ENCODE measurements around the gene MESP1. TPM values are rescaled to one million over a fixed set of nuclear protein-coding genes. Genes with fewer than 3 reads are reported as not detected.

The MESP1 gene
- total RNA-seq, 1 experiment from 2014 or later, result 6.4 TPM

GRCh38 chr15:89756897-89757296, 5.8 kb upstream of the MESP1 start:
- no TSS peak for BruUV-seq (replicated peaks)
- peaks cover 23% of the 10 kb centered on the region for H3K4me1 ChIP-seq (ENCODE audit: control insufficient read depth, insufficient read depth, low read length)
- no peaks in the 10 kb centered on the region for H3K36me3 ChIP-seq (ENCODE audit: control insufficient read depth, insufficient read depth, low read length)
- ATAC-seq (no peak), DNase-seq (ENCODE audit: low read depth, low spot score) (no peak)
- POLR2A ChIA-PET, result interaction anchor here (0.6 kb wide), 1 partner anchor 756 kb away, joined by 3 read pairs; no protein-coding TSS in a partner anchor
- CTCF ChIA-PET, result interaction anchor here (0.7 to 3.1 kb wide), 3 partner anchors 118 to 132 kb away, joined by 3 to 6 read pairs (median 3); no protein-coding TSS in a partner anchor
- in situ Hi-C loops (cut with HindIII; ENCODE audit: low pct_unique_long_range_greater_than_20kb, low sequenced_read_pairs), result loop anchor here (10.0 kb wide), 1 partner anchor 118 kb away; no protein-coding TSS in a partner anchor
- no peaks in the 10 kb centered on the region for H3K27me3 ChIP-seq (ENCODE audit: control insufficient read depth, insufficient read depth, low read length)
- H3K27ac ChIP-seq (ENCODE audit: low read length), result no peak overlapping the region
- intact Hi-C loops (cut with micrococcal nuclease; ENCODE audit: unreplicated experiment), result no loop called here
- H3K9me3 ChIP-seq (ENCODE audit: control insufficient read depth, insufficient read depth, low read depth, low read length), result no peaks in the 10 kb centered on the region
- H3K4me3 ChIP-seq (ENCODE audit: low read depth in 2 of 2, low read length in 2 of 2), result no peak overlapping the region
- TF ChIP-seq CTCF (IDR thresholded peaks at IDR 0.05), result no peak
- no peak for TF ChIP-seq TCF7L2 (IDR thresholded peaks at IDR 0.05; ENCODE audit: low read depth, low read length)
- no peak for TF ChIP-seq POLR2AphosphoS5 (IDR thresholded peaks at IDR 0.05; ENCODE audit: low read depth, low read length)
- no peak for TF ChIP-seq SIN3A (IDR thresholded peaks at IDR 0.05; ENCODE audit: borderline replicate concordance, insufficient read depth, low read depth, low read length)
- TF ChIP-seq REST (IDR thresholded peaks at IDR 0.05; ENCODE audit: insufficient read depth in 1 of 2, low read depth in 2 of 2, low read length in 1 of 2), result no peak

GRCh38 chr15:89755701-89756100, 4.7 kb upstream of the MESP1 start:
- no TSS peak for BruUV-seq (replicated peaks)
- no peak for ATAC-seq
- Histone ChIP-seq H3K9me3 (ENCODE audit: control insufficient read depth, insufficient read depth, low read depth, low read length) (no peaks in the 10 kb centered on the region), H3K4me1 (ENCODE audit: control insufficient read depth, insufficient read depth, low read length) (peaks cover 23% of the 10 kb centered on the region), H3K27me3 (ENCODE audit: control insufficient read depth, insufficient read depth, low read length) (no peaks in the 10 kb centered on the region), H3K27ac (ENCODE audit: low read length) (no peak overlapping the region), H3K36me3 (ENCODE audit: control insufficient read depth, insufficient read depth, low read length) (no peaks in the 10 kb centered on the region), H3K4me3 (ENCODE audit: low read depth in 2 of 2, low read length in 2 of 2) (no peak overlapping the region)
- intact Hi-C loops (cut with micrococcal nuclease; ENCODE audit: unreplicated experiment) (no loop called here), in situ Hi-C loops (cut with HindIII; ENCODE audit: low pct_unique_long_range_greater_than_20kb, low sequenced_read_pairs) (loop anchor here (10.0 kb wide), 1 partner anchor 119 kb away; no protein-coding TSS in a partner anchor)
- ChIA-PET POLR2A (interaction anchor here (0.6 kb wide), 1 partner anchor 101 kb away, joined by 5 read pairs; no protein-coding TSS in a partner anchor), CTCF (interaction anchor here (3.1 kb wide), 1 partner anchor 119 kb away, joined by 6 read pairs; no protein-coding TSS in a partner anchor)
- TF ChIP-seq TCF7L2 (IDR thresholded peaks at IDR 0.05; ENCODE audit: low read depth, low read length) (no peak), REST (IDR thresholded peaks at IDR 0.05; ENCODE audit: insufficient read depth in 1 of 2, low read depth in 2 of 2, low read length in 1 of 2) (no peak), POLR2AphosphoS5 (IDR thresholded peaks at IDR 0.05; ENCODE audit: low read depth, low read length) (no peak), CTCF (IDR thresholded peaks at IDR 0.05) (no peak), SIN3A (IDR thresholded peaks at IDR 0.05; ENCODE audit: borderline replicate concordance, insufficient read depth, low read depth, low read length) (no peak)
- DNase-seq (ENCODE audit: low read depth, low spot score), result no peak
